Caco-2 (cell line): ENCODE results near the gene URM1. TPM values are rescaled to one million over a fixed set of nuclear protein-coding genes. Genes with fewer than 3 reads are reported as not detected.

Experiments used
- BruUV-seq: library from RNA; stranded (reverse); fragments of 400-500 nt; replicated peaks from 2 replicates; lab custom pipeline; 2021; lab: Mats Ljungman, UMichigan
- CTCF ChIA-PET: fragments of 300-600 bp; sonication (Branson Sonifier 250); formaldehyde crosslinking; loops from one replicate; lab custom pipeline; 2022; ENCODE audit warnings: antibody characterized with exemption; lab: Charles Lee
- POLR2A ChIA-PET: fragments of 300-600 bp; sonication (Branson Sonifier 250); formaldehyde crosslinking; loops from one replicate; lab custom pipeline; 2022; ENCODE audit warnings: antibody characterized with exemption; lab: Charles Lee
- DNase-seq, 2 experiments: peaks; one replicate each; pipeline versions ENCODE4 v3.0.0 to v3.0.0-alpha.2; 2020 to 2022
- H3K27me3 ChIP-seq: replicated peaks from 2 replicates; pipeline ENCODE4 v1.6.0; 2011; ENCODE audit warnings: low read length; ENCODE audit not compliant: control insufficient read depth, insufficient read depth
- H3K36me3 ChIP-seq: 2 replicates; pipeline ENCODE4 v1.5.1; 2011; ENCODE audit warnings: low read length; ENCODE audit not compliant: control insufficient read depth, insufficient read depth
- H3K4me1 ChIP-seq: fragments of 250-450 bp; sonication (Bioruptor Pico); 2 replicates; pipeline ENCODE4 v1.5.1; 2020; ENCODE audit warnings: mild to moderate bottlenecking
- H3K4me3 ChIP-seq: 2 replicates; pipeline ENCODE4 v1.5.1; 2011; ENCODE audit warnings: low read depth, mild to moderate bottlenecking, control low read depth, low read length
- H3K9me3 ChIP-seq: fragments of 250-450 bp; sonication (Bioruptor Pico); 2 replicates; pipeline ENCODE4 v1.5.1; 2020; ENCODE audit warnings: mild to moderate bottlenecking, moderate library complexity
- H3K27ac Mint-ChIP-seq: one replicate; pipeline ENCODE4 v1.8.0; 2022; ENCODE audit warnings: mixed read lengths; ENCODE audit not compliant: unreplicated experiment
- H3K27me3 Mint-ChIP-seq: one replicate; pipeline ENCODE4 v1.8.0; 2022; ENCODE audit warnings: mixed read lengths; ENCODE audit not compliant: insufficient read depth, unreplicated experiment
- H3K36me3 Mint-ChIP-seq: one replicate; pipeline ENCODE4 v1.8.0; 2022; ENCODE audit warnings: mild to moderate bottlenecking, mixed read lengths; ENCODE audit not compliant: insufficient read depth, unreplicated experiment
- H3K4me1 Mint-ChIP-seq: one replicate; pipeline ENCODE4 v1.8.0; 2022; ENCODE audit warnings: low read depth, mixed read lengths; ENCODE audit not compliant: unreplicated experiment
- H3K4me3 Mint-ChIP-seq: one replicate; pipeline ENCODE4 v1.8.0; 2022; ENCODE audit warnings: mild to moderate bottlenecking, moderate library complexity, mixed read lengths; ENCODE audit not compliant: unreplicated experiment
- H3K9me3 Mint-ChIP-seq: one replicate; pipeline ENCODE4 v1.8.0; 2022; ENCODE audit warnings: mixed read lengths; ENCODE audit not compliant: unreplicated experiment
- CTCF ChIP-seq, 2 experiments: fragments of 200-600 bp in 1 of 2; IDR thresholded peaks; 1 replicate in 1 of 2; 2 replicates in 1 of 2; pipeline versions ENCODE4 v1.5.1 to v1.8.0; 2011 to 2022; ENCODE audit warnings: antibody characterized with exemption in 1 of 2, control low read depth in 1 of 2, inconsistent platforms in 1 of 2, low read depth in 1 of 2, low read length in 1 of 2, mild to moderate bottlenecking in 1 of 2, moderate library complexity in 1 of 2; ENCODE audit not compliant: insufficient read depth in 1 of 2, severe bottlenecking in 1 of 2, unreplicated experiment in 1 of 2
- intact Hi-C: fragments of 100-400 bp; cut with micrococcal nuclease; formaldehyde crosslinking; loops from one replicate; pipeline ENCODE4 v1.10.0; 2022; ENCODE audit not compliant: unreplicated experiment
- total RNA-seq: library from RNA; stranded (reverse); gene quantifications from 2 replicates; pipeline ENCODE4 v1.2.3, GENCODE V29; 2022

URM1 gene
- total RNA-seq, 1 experiment from 2014 or later, result 55.9 TPM

- H3K4me3 Mint-ChIP-seq, result no peak overlapping the region
- H3K9me3 ChIP-seq, result no peaks in the 10 kb centered on the region
- no peaks in the 10 kb centered on the region for H3K4me1 Mint-ChIP-seq
- H3K27me3 Mint-ChIP-seq, result no peaks in the 10 kb centered on the region
- no peak for DNase-seq
- TF ChIP-seq CTCF (IDR thresholded peaks at IDR 0.05; ENCODE audit: insufficient read depth in 1 of 2, low read depth in 1 of 2, low read length in 1 of 2, severe bottlenecking in 1 of 2, unreplicated experiment in 1 of 2), result no peak
- no TSS peak for BruUV-seq
- no peak overlapping the region for H3K4me3 ChIP-seq
- H3K4me1 ChIP-seq, result no peaks in the 10 kb centered on the region
- intact Hi-C loops, result no loop called here
- no peak overlapping the region for H3K27ac Mint-ChIP-seq
- H3K27me3 ChIP-seq, result no peaks in the 10 kb centered on the region
- ChIA-PET POLR2A (no interaction called here), CTCF (interaction anchor here (0.5 to 1.2 kb wide), 2 partner anchors 9 to 134 kb away, joined by 5 to 9 read pairs; partner anchors contain the start of gene CERCAM)
- no peaks in the 10 kb centered on the region for H3K36me3 Mint-ChIP-seq
- H3K36me3 ChIP-seq, result no peaks in the 10 kb centered on the region
- no peaks in the 10 kb centered on the region for H3K9me3 Mint-ChIP-seq
Measured at GRCh38 chr9:128428644-128429512, 57.7 kb downstream of the URM1 start.

GRCh38 chr9:128429513-128430086 is 58.4 kb downstream of the URM1 start:
- POLR2A ChIA-PET, result no interaction called here
- BruUV-seq, result no TSS peak
- H3K27ac Mint-ChIP-seq, result no peak overlapping the region
- Histone ChIP-seq H3K9me3 (no peaks in the 10 kb centered on the region), H3K4me1 (no peaks in the 10 kb centered on the region), H3K4me3 (no peak overlapping the region), H3K36me3 (no peaks in the 10 kb centered on the region), H3K27me3 (no peaks in the 10 kb centered on the region)
- H3K9me3 Mint-ChIP-seq, result no peaks in the 10 kb centered on the region
- H3K27me3 Mint-ChIP-seq, result no peaks in the 10 kb centered on the region
- no peak overlapping the region for H3K4me3 Mint-ChIP-seq
- intact Hi-C loops, result no loop called here
- DNase-seq, result no peak
- no peak for TF ChIP-seq CTCF (IDR thresholded peaks at IDR 0.05; ENCODE audit: insufficient read depth in 1 of 2, low read depth in 1 of 2, low read length in 1 of 2, severe bottlenecking in 1 of 2, unreplicated experiment in 1 of 2)
- no peaks in the 10 kb centered on the region for H3K4me1 Mint-ChIP-seq
- CTCF ChIA-PET, result interaction anchor here (1.2 kb wide), 1 partner anchor 9 kb away, joined by 9 read pairs; the partner anchor contains the start of gene CERCAM
- no peaks in the 10 kb centered on the region for H3K36me3 Mint-ChIP-seq

GRCh38 chr9:128431207-128431606 is 60.0 kb downstream of the URM1 start:
- no peak for TF ChIP-seq CTCF (IDR thresholded peaks at IDR 0.05; ENCODE audit: insufficient read depth in 1 of 2, low read depth in 1 of 2, low read length in 1 of 2, severe bottlenecking in 1 of 2, unreplicated experiment in 1 of 2)
- Histone ChIP-seq H3K4me3 (no peak overlapping the region), H3K9me3 (no peaks in the 10 kb centered on the region), H3K4me1 (no peaks in the 10 kb centered on the region), H3K36me3 (no peaks in the 10 kb centered on the region), H3K27me3 (no peaks in the 10 kb centered on the region)
- Mint-ChIP-seq H3K9me3 (no peaks in the 10 kb centered on the region), H3K4me3 (no peak overlapping the region), H3K27me3 (no peaks in the 10 kb centered on the region), H3K36me3 (no peaks in the 10 kb centered on the region), H3K4me1 (no peaks in the 10 kb centered on the region), H3K27ac (no peak overlapping the region)
- intact Hi-C loops, result no loop called here
- ChIA-PET CTCF (no interaction called here), POLR2A (no interaction called here)
- BruUV-seq, result no TSS peak
- no peak for DNase-seq
